Stimulated activated CD4-positive, alpha-beta T cell treated with anti-CD3 and anti-CD28 coated beads, Interleukin-2, amount 100 ng/mL, for 48 hours (primary cell): ENCODE results near the gene TSGA10IP.

Experiments used
- DNase-seq, 2 donors: peaks; one replicate each; pipeline ENCODE4 v3.0.0-alpha.2; 2020

Gene TSGA10IP

DNA sequence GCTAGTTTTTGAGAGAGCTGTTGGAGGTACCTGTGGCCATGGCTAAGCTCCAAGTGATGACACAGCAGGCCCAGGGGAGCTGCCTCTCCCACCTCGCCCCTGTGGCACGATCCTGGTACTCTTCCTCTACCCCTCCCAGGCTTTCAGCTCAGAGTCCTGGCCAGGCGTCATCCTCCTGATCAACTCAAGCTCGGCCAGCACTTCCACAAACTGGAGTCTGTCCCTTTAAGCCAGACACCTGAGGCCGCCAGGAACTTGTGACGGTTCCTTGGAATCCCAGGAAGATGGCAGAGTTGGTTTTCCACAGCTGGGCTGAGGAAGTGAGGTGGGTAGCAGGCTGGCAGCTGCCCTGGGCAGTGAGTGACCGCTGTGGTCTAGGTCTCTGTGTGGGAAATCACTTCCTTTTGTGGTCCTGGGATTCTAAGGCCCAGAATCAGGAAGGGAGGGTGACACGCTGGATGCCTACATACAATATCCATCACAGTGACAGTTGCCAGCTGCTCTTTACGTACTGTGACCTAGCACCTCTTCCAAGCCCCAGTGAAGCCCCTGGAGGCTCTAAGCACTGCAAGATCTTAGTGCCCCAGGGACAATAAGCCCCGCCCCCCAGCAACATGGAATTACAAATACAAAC is 63.3 kb downstream of the TSGA10IP start:
- DNase-seq: no peak
